Panc1 (cell line): ENCODE results near the gene BRPF1.
A peak's percentile ranks its signal among the peaks of the same experiment; 100 is the strongest.

Source experiments
- TCF7L2 ChIP-seq: IDR thresholded peaks from 2 replicates; pipeline ENCODE4 v1.6.1; 2011; ENCODE audit warnings: mild to moderate bottlenecking, low read depth, low read length, inconsistent platforms
- TF ChIP-seq, protein P1 (sequence below), 2 experiments: IDR thresholded peaks; 2 replicates each; pipeline ENCODE4 v1.6.1; 2011 to 2012; ENCODE audit warnings: low read depth in 2 of 2, control low read depth in 1 of 2, low read length in 1 of 2, mild to moderate bottlenecking in 1 of 2, moderate library complexity in 1 of 2; ENCODE audit not compliant: insufficient read depth in 1 of 2
- TF ChIP-seq, protein P2 (sequence below): fragments of 450-650 bp; IDR thresholded peaks from 2 replicates; pipeline ENCODE4 v1.5.1; 2017; ENCODE audit warnings: mild to moderate bottlenecking

GRCh38 chr3:9786825-9787669 is 55.5 kb downstream of the BRPF1 start:
- TF ChIP-seq, protein P1, sequence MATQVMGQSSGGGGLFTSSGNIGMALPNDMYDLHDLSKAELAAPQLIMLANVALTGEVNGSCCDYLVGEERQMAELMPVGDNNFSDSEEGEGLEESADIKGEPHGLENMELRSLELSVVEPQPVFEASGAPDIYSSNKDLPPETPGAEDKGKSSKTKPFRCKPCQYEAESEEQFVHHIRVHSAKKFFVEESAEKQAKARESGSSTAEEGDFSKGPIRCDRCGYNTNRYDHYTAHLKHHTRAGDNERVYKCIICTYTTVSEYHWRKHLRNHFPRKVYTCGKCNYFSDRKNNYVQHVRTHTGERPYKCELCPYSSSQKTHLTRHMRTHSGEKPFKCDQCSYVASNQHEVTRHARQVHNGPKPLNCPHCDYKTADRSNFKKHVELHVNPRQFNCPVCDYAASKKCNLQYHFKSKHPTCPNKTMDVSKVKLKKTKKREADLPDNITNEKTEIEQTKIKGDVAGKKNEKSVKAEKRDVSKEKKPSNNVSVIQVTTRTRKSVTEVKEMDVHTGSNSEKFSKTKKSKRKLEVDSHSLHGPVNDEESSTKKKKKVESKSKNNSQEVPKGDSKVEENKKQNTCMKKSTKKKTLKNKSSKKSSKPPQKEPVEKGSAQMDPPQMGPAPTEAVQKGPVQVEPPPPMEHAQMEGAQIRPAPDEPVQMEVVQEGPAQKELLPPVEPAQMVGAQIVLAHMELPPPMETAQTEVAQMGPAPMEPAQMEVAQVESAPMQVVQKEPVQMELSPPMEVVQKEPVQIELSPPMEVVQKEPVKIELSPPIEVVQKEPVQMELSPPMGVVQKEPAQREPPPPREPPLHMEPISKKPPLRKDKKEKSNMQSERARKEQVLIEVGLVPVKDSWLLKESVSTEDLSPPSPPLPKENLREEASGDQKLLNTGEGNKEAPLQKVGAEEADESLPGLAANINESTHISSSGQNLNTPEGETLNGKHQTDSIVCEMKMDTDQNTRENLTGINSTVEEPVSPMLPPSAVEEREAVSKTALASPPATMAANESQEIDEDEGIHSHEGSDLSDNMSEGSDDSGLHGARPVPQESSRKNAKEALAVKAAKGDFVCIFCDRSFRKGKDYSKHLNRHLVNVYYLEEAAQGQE (IDR thresholded peaks at IDR 0.05; ENCODE audit: insufficient read depth in 1 of 2, low read depth in 2 of 2, low read length in 1 of 2): no peak
- TF ChIP-seq, protein P2, sequence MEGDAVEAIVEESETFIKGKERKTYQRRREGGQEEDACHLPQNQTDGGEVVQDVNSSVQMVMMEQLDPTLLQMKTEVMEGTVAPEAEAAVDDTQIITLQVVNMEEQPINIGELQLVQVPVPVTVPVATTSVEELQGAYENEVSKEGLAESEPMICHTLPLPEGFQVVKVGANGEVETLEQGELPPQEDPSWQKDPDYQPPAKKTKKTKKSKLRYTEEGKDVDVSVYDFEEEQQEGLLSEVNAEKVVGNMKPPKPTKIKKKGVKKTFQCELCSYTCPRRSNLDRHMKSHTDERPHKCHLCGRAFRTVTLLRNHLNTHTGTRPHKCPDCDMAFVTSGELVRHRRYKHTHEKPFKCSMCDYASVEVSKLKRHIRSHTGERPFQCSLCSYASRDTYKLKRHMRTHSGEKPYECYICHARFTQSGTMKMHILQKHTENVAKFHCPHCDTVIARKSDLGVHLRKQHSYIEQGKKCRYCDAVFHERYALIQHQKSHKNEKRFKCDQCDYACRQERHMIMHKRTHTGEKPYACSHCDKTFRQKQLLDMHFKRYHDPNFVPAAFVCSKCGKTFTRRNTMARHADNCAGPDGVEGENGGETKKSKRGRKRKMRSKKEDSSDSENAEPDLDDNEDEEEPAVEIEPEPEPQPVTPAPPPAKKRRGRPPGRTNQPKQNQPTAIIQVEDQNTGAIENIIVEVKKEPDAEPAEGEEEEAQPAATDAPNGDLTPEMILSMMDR: peak; percentile 78
- TF ChIP-seq TCF7L2: no peak
